AG04450 (cell line): ENCODE measurements around the gene HTR3B. TPM values are rescaled to one million over a fixed set of nuclear protein-coding genes. Genes with fewer than 3 reads are reported as not detected.

Source experiments
- CTCF ChIA-PET: fragments of 300-600, 350-600 bp; formaldehyde crosslinking; extraction: SDS; loops from one replicate; lab custom pipeline; 2022; ENCODE audit warnings: antibody characterized with exemption, inconsistent platforms; lab: Charles Lee
- POLR2A ChIA-PET: fragments of 350-600 bp; formaldehyde crosslinking; extraction: SDS; loops from one replicate; lab custom pipeline; 2021; ENCODE audit warnings: antibody characterized with exemption, inconsistent platforms; lab: Yijun Ruan, JAX
- DNase-seq: peaks from one replicate; pipeline ENCODE4 v3.0.0-alpha.2; 2011; ENCODE audit warnings: low read depth, low spot score
- H3K27ac ChIP-seq: one replicate; pipeline ENCODE4 v1.5.1; 2012; ENCODE audit warnings: low read depth, low read length, control low read depth
- H3K27me3 ChIP-seq: one replicate; pipeline ENCODE4 v1.6.0; 2012; ENCODE audit warnings: low read length; ENCODE audit not compliant: control insufficient read depth, insufficient read depth
- H3K4me3 ChIP-seq: 2 replicates; pipeline ENCODE4 v1.5.1; 2011; ENCODE audit warnings: mild to moderate bottlenecking, low read depth, low read length, control low read depth
- H3K9me3 ChIP-seq: 2 replicates; pipeline ENCODE4 v1.5.1; 2012; ENCODE audit warnings: low read length; ENCODE audit not compliant: control insufficient read depth, insufficient read depth
- CTCF ChIP-seq: IDR thresholded peaks from 2 replicates; pipeline ENCODE4 v1.5.1; 2011; ENCODE audit warnings: low read depth, low read length, control low read depth, inconsistent platforms
- polyA plus RNA-seq: library from polyadenylated mRNA; depleted of rRNA; stranded (reverse); fragments of >200 nt; gene quantifications from 2 replicates; pipeline ENCODE4 v1.2.3, GENCODE V29; 2011

The HTR3B gene
- polyA plus RNA-seq, 1 experiment = not detected

GRCh38 chr11:113862435-113862834 is 42.2 kb upstream of the HTR3B start:
- ChIA-PET POLR2A (no interaction called here), CTCF (interaction anchor here (1.0 to 1.2 kb wide), 2 partner anchors 88 to 396 kb away, joined by 3 to 5 read pairs; no protein-coding TSS in a partner anchor)
- Histone ChIP-seq H3K27me3 (no peaks in the 10 kb centered on the region), H3K4me3 (no peak overlapping the region), H3K27ac (no peak overlapping the region), H3K9me3 (no peaks in the 10 kb centered on the region)
- TF ChIP-seq CTCF = no peak
- DNase-seq = no peak

GRCh38 chr11:113864410-113864809 is 40.2 kb upstream of the HTR3B start:
- ChIA-PET POLR2A (no interaction called here), CTCF (interaction anchor here (0.6 kb wide), 1 partner anchor 31 kb away, joined by 3 read pairs; no protein-coding TSS in a partner anchor)

GRCh38 chr11:113865873-113866272 is 38.7 kb upstream of the HTR3B start:
- Histone ChIP-seq H3K27ac (no peak overlapping the region), H3K4me3 (no peak overlapping the region), H3K9me3 (no peaks in the 10 kb centered on the region), H3K27me3 (no peaks in the 10 kb centered on the region)
- ChIA-PET POLR2A (no interaction called here), CTCF (no interaction called here)
- no peak for DNase-seq
- no peak for TF ChIP-seq CTCF

More at GRCh38 chr11:113864410-113864809, 40.2 kb upstream of the HTR3B start:
- Histone ChIP-seq H3K27ac (no peak overlapping the region), H3K27me3 (no peaks in the 10 kb centered on the region), H3K9me3 (no peaks in the 10 kb centered on the region), H3K4me3 (no peak overlapping the region)
- DNase-seq = no peak
- no peak for TF ChIP-seq CTCF

GRCh38 chr11:113867843-113868503 is 36.6 kb upstream of the HTR3B start:
- DNase-seq = no peak
- CTCF ChIA-PET = interaction anchor here (0.7 to 1.8 kb wide), 3 partner anchors 29 to 393 kb away, joined by 3 to 5 read pairs (median 3); no protein-coding TSS in a partner anchor
- Histone ChIP-seq H3K27me3 (no peaks in the 10 kb centered on the region), H3K27ac (no peak overlapping the region), H3K9me3 (no peaks in the 10 kb centered on the region), H3K4me3 (no peak overlapping the region)
- POLR2A ChIA-PET = no interaction called here
- no peak for TF ChIP-seq CTCF

GRCh38 chr11:113871336-113871735 is 33.3 kb upstream of the HTR3B start:
- no peaks in the 10 kb centered on the region for H3K27me3 ChIP-seq
- ChIA-PET POLR2A (no interaction called here), CTCF (interaction anchor here (0.6 kb wide), 1 partner anchor 36 kb away, joined by 3 read pairs; no protein-coding TSS in a partner anchor)
- H3K27ac ChIP-seq = no peak overlapping the region
- H3K9me3 ChIP-seq = no peaks in the 10 kb centered on the region; the same call in 1 of the 2 replicates
- DNase-seq = no peak
- no peak for TF ChIP-seq CTCF
- no peak overlapping the region for H3K4me3 ChIP-seq
